Prostate gland (tissue), 2 donors: ENCODE measurements around the gene PDGFRB.

Source experiments
- CTCF ChIP-seq, 4 experiments: fragments of 200-600 bp in 2 of 4; fragments of 450-650 bp in 2 of 4; sonication (generic) in 2 of 4; IDR thresholded peaks; 1 replicate in 3 of 4; 2 replicates in 1 of 4; pipeline ENCODE4 v1.5.1; 2016 to 2019; ENCODE audit warnings: antibody characterized with exemption in 4 of 4, mild to moderate bottlenecking in 2 of 4, moderate library complexity in 2 of 4
- POLR2A ChIP-seq: fragments of 450-650 bp; IDR thresholded peaks from one replicate; pipeline ENCODE4 v1.6.1; 2016; ENCODE audit warnings: antibody characterized with exemption, mild to moderate bottlenecking
- POLR2AphosphoS5 ChIP-seq: sonication (generic); formaldehyde crosslinking; IDR thresholded peaks from one replicate; pipeline ENCODE4 v1.6.1; 2017; ENCODE audit warnings: antibody characterized with exemption

GRCh38 chr5:150129454-150129812 is 26.2 kb downstream of the PDGFRB start:
- TF ChIP-seq CTCF (IDR thresholded peaks at IDR 0.05) = no peak
- no peak for TF ChIP-seq POLR2AphosphoS5
- no peak for TF ChIP-seq POLR2A
